HepG2 (cell line): ENCODE measurements around the gene CD244. TPM values are rescaled to one million over a fixed set of nuclear protein-coding genes. Genes with fewer than 3 reads are reported as not detected.

Source experiments
- ATAC-seq: fragments of 200-7000 bp; cut with Tn5 transposase; 3 replicates; pipeline ENCODE4 v1.9.1; 2020; ENCODE audit warnings: mild to moderate bottlenecking, moderate library complexity
- BruUV-seq: library from RNA; stranded (reverse); fragments of 400-500 nt; replicated peaks from 2 replicates; lab custom pipeline; 2021; lab: Mats Ljungman, UMichigan
- CTCF ChIA-PET: fragments of 300-600 bp; formaldehyde crosslinking; extraction: SDS; loops from one replicate; lab custom pipeline; 2021; ENCODE audit warnings: low total read pairs, inconsistent platforms, low intra/inter-chr PET ratio; lab: Yijun Ruan, JAX
- POLR2A ChIA-PET: fragments of 350-600 bp; sonication (Branson Sonifier 250); formaldehyde crosslinking; loops from one replicate; lab custom pipeline; 2020; ENCODE audit warnings: antibody characterized with exemption, inconsistent platforms; lab: Yijun Ruan, JAX
- DNase-seq: peaks from one replicate; pipeline ENCODE4 v3.0.0-alpha.2; 2015; ENCODE audit warnings: low spot score
- FAIRE-seq: peaks from 3 replicates; lab custom pipeline; 2011; peaks lifted over from hg19 to GRCh38; lab: Jason Lieb, UNC
- H2AFZ ChIP-seq: one replicate; pipeline ENCODE4 v1.6.1; 2011; ENCODE audit warnings: low read length, inconsistent platforms
- H3K27ac ChIP-seq: fragments of 300-600 bp; 3 replicates; pipeline ENCODE4 v1.8.0; 2011; ENCODE audit warnings: mixed run types, mild to moderate bottlenecking, mixed read lengths, low read length, inconsistent platforms; ENCODE audit not compliant: insufficient read depth; ENCODE audit errors: extremely low read length
- H3K27me3 ChIP-seq, 2 experiments: fragments of 200-600 bp in 1 of 2; 2 replicates in 1 of 2; 3 replicates in 1 of 2; pipeline versions ENCODE4 v1.6.0 to v1.8.0; 2011; ENCODE audit warnings: low read length in 2 of 2, mild to moderate bottlenecking in 2 of 2, moderate library complexity in 2 of 2, inconsistent platforms in 1 of 2; ENCODE audit not compliant: insufficient read depth in 2 of 2, control insufficient read depth in 1 of 2
- H3K36me3 ChIP-seq, 2 experiments: fragments of 200-600 bp in 1 of 2; replicated peaks in 1 of 2; 2 replicates in 1 of 2; 3 replicates in 1 of 2; pipeline versions ENCODE4 v1.5.1 to v1.8.0; 2011; ENCODE audit warnings: low read length in 2 of 2, inconsistent platforms in 1 of 2; ENCODE audit not compliant: insufficient read depth in 2 of 2, control insufficient read depth in 1 of 2
- H3K4me1 ChIP-seq: 2 replicates; pipeline ENCODE4 v1.5.1; 2012; ENCODE audit warnings: low read length, inconsistent platforms; ENCODE audit not compliant: insufficient read depth
- H3K4me2 ChIP-seq: 2 replicates; pipeline ENCODE4 v1.6.0; 2011; ENCODE audit warnings: low read depth, low read length, inconsistent platforms
- H3K4me3 ChIP-seq, 3 experiments: fragments of 200-600 bp in 1 of 3; sonication (generic), shearing (Covaris generic) in 1 of 3; replicated peaks in 1 of 3; 2 replicates each; pipeline ENCODE4 v1.5.1; 2011 to 2016; ENCODE audit warnings: low read length in 3 of 3, inconsistent platforms in 2 of 3, low read depth in 2 of 3, mild to moderate bottlenecking in 2 of 3, control low read depth in 1 of 3, mixed read lengths in 1 of 3; ENCODE audit not compliant: insufficient read depth in 1 of 3
- H3K79me2 ChIP-seq: one replicate; pipeline ENCODE4 v1.6.1; 2011; ENCODE audit warnings: low read length, inconsistent platforms; ENCODE audit not compliant: insufficient read depth
- H3K9ac ChIP-seq: 2 replicates; pipeline ENCODE4 v1.6.0; 2011; ENCODE audit warnings: mild to moderate bottlenecking, low read depth, low read length, inconsistent platforms; ENCODE audit not compliant: insufficient read depth
- H3K9me3 ChIP-seq: 2 replicates; pipeline ENCODE4 v1.5.1; 2012; ENCODE audit warnings: mild to moderate bottlenecking, low read length
- H4K20me1 ChIP-seq: 2 replicates; pipeline ENCODE4 v1.6.0; 2011; ENCODE audit warnings: inconsistent platforms, mild to moderate bottlenecking, low read length, moderate library complexity; ENCODE audit not compliant: insufficient read depth
- BRCA1 ChIP-seq: sonication (generic); formaldehyde crosslinking; IDR thresholded peaks from 2 replicates; pipeline ENCODE4 v1.4.0; 2020; ENCODE audit warnings: missing genetic modification reagents
- CREM ChIP-seq, 2 experiments: sonication (generic) in 1 of 2; formaldehyde crosslinking in 1 of 2; IDR thresholded peaks; 2 replicates each; pipeline versions ENCODE4 v1.4.0 to v1.6.1; 2016 to 2020; ENCODE audit warnings: antibody characterized with exemption in 1 of 2, mild to moderate bottlenecking in 1 of 2, missing genetic modification reagents in 1 of 2
- ELF3 ChIP-seq: IDR thresholded peaks from 2 replicates; pipeline ENCODE4 v1.6.1; 2016; ENCODE audit warnings: missing genetic modification reagents, missing compliant biosample characterization
- HNF1A ChIP-seq, 2 experiments: sonication (generic) in 1 of 2; formaldehyde crosslinking in 1 of 2; IDR thresholded peaks; 2 replicates each; pipeline versions ENCODE4 v1.4.0 to v1.6.1; 2016 to 2020; ENCODE audit warnings: borderline replicate concordance in 1 of 2, low read depth in 1 of 2, mild to moderate bottlenecking in 1 of 2, missing genetic modification reagents in 1 of 2
- MYNN ChIP-seq: sonication (generic); formaldehyde crosslinking; IDR thresholded peaks from 2 replicates; pipeline ENCODE4 v1.4.0; 2020; ENCODE audit warnings: mild to moderate bottlenecking, low read depth, missing genetic modification reagents
- SMC3 ChIP-seq: IDR thresholded peaks from 2 replicates; pipeline ENCODE4 v1.6.1; 2011; ENCODE audit warnings: low read length, improper control_type of control experiment
- USF2 ChIP-seq, 2 experiments: sonication (generic) in 1 of 2; formaldehyde crosslinking in 1 of 2; IDR thresholded peaks; 2 replicates each; pipeline versions ENCODE4 v1.5.1 to v1.6.1; 2011 to 2020; ENCODE audit warnings: borderline replicate concordance in 1 of 2, low read depth in 1 of 2, low read length in 1 of 2, mild to moderate bottlenecking in 1 of 2, missing genetic modification reagents in 1 of 2, moderate library complexity in 1 of 2
- ZHX1 ChIP-seq: sonication (generic); formaldehyde crosslinking; IDR thresholded peaks from 2 replicates; pipeline ENCODE4 v1.8.1; 2022; ENCODE audit warnings: low read depth, mild to moderate bottlenecking, missing genetic modification reagents
- ZNF234 ChIP-seq: sonication (generic); formaldehyde crosslinking; conservative IDR thresholded peaks from 2 replicates; pipeline ENCODE4 v1.5.1; 2020; ENCODE audit warnings: mild to moderate bottlenecking, missing genetic modification reagents
- ZNF280D ChIP-seq: sonication (generic); formaldehyde crosslinking; IDR thresholded peaks from 2 replicates; pipeline ENCODE4 v1.5.1; 2020; ENCODE audit warnings: mild to moderate bottlenecking, missing genetic modification reagents
- WGBS: methylation state at CpG from one replicate; pipeline ENCODE4 v1.1.6; 2017; ENCODE audit warnings: low lambda C conversion rate; 5-methylcytosine and 5-hydroxymethylcytosine counted together
- in situ Hi-C: cut with HindIII; loops from 2 replicates; pipeline ENCODE4 v1.10.0; 2017; ENCODE audit warnings: low pct_unique_long_range_greater_than_20kb; ENCODE audit not compliant: extremely low pct_ligation_motif_present
- intact Hi-C: fragments of 100-400 bp; cut with micrococcal nuclease; formaldehyde crosslinking; loops from one replicate; pipeline ENCODE4 v1.10.0; 2022; ENCODE audit not compliant: unreplicated experiment
- polyA plus RNA-seq, 8 experiments: library from polyadenylated mRNA; depleted of rRNA in 3 of 8; stranded (reverse) in 7 of 8; unstranded in 1 of 8; fragments of >200 nt; fragmentation: Illumina TruSeq in 4 of 8; extraction: Trizol in 4 of 8; gene quantifications; 2 replicates each; pipeline versions ENCODE4 v1.2.1 to v1.2.3, GENCODE V29; 2011 to 2016; ENCODE audit warnings: low read depth in 4 of 8, missing spikeins in 1 of 8, mixed read lengths in 1 of 8; ENCODE audit not compliant: insufficient read depth in 1 of 8
- total RNA-seq, 5 experiments: library from RNA; depleted of rRNA; stranded (reverse); fragments of >200 nt; fragmentation: Illumina TruSeq; extraction: Trizol; gene quantifications; 2 replicates each; pipeline ENCODE4 v1.2.3, GENCODE V29; 2016; ENCODE audit warnings: low read depth in 1 of 5

CD244 gene
- total and polyA plus RNA-seq, 2 of the 13 experiments (the other 11 are each of a cell fraction or from before 2014, with no cell fraction given), result 0.09 TPM; not detected in 1

- no peaks in the 10 kb centered on the region for H4K20me1 ChIP-seq
- no peak overlapping the region for H3K9ac ChIP-seq
- no peaks in the 10 kb centered on the region for H3K36me3 ChIP-seq
- no peak overlapping the region for H3K27ac ChIP-seq
- POLR2A ChIA-PET, result no interaction called here
- in situ Hi-C loops, result no loop called here
- peaks cover 0 to 5% of the 10 kb centered on the region in 2 experiments; a peak in 2 of 5 replicates for H3K27me3 ChIP-seq
- H3K4me3 ChIP-seq, result no peak overlapping the region
- no peaks in the 10 kb centered on the region for H3K79me2 ChIP-seq
- 19% methylated on average over 7 of the region's 8 CpGs for WGBS
- no peak for ATAC-seq
- H3K9me3 ChIP-seq, result no peaks in the 10 kb centered on the region
- H3K4me1 ChIP-seq, result no peaks in the 10 kb centered on the region
- no peak for FAIRE-seq
- no peak for DNase-seq
- CTCF ChIA-PET, result no interaction called here
- no peak overlapping the region for H2AFZ ChIP-seq
- intact Hi-C loops, result loop anchor here (2.0 kb wide), 1 partner anchor 170 kb away; no protein-coding TSS in a partner anchor
- no peak overlapping the region for H3K4me2 ChIP-seq
- no TSS peak for BruUV-seq
- TF ChIP-seq MYNN (CRISPR knock-in tag), result no peak
- no peak for TF ChIP-seq SMC3
- TF ChIP-seq HNF1A (IDR thresholded peaks at IDR 0.05; ENCODE audit: low read depth), result no peak
- TF ChIP-seq HNF1A (CRISPR knock-in tag; IDR thresholded peaks at IDR 0.05; ENCODE audit: borderline replicate concordance), result no peak
- TF ChIP-seq CREM (IDR thresholded peaks at IDR 0.05), result no peak
- no peak for TF ChIP-seq CREM (CRISPR knock-in tag; IDR thresholded peaks at IDR 0.05)
- no peak for TF ChIP-seq USF2 (IDR thresholded peaks at IDR 0.05; ENCODE audit: low read depth, low read length)
- TF ChIP-seq USF2 (CRISPR knock-in tag; IDR thresholded peaks at IDR 0.05; ENCODE audit: borderline replicate concordance), result no peak
- no peak for TF ChIP-seq ZHX1
- no peak for TF ChIP-seq ZNF280D (CRISPR knock-in tag)
- TF ChIP-seq ELF3 (CRISPR knock-in tag), result no peak
- TF ChIP-seq BRCA1 (CRISPR knock-in tag), result no peak
- TF ChIP-seq ZNF234 (CRISPR knock-in tag), result no peak
These were observed 81.4 kb downstream of the CD244 start for GRCh38 chr1:160781186-160781766.
